ENCODE measurements around the gene F7.
"Not testable (repeated sequence)": the region's sequence is repeated elsewhere in the genome, so short reads cannot be mapped to it uniquely, and the experiment has no call there.

Gene F7

GRCh38 chr13:113073942-113074341 is 31.6 kb upstream of the F7 start:
- FAIRE-seq = no peak

DNA sequence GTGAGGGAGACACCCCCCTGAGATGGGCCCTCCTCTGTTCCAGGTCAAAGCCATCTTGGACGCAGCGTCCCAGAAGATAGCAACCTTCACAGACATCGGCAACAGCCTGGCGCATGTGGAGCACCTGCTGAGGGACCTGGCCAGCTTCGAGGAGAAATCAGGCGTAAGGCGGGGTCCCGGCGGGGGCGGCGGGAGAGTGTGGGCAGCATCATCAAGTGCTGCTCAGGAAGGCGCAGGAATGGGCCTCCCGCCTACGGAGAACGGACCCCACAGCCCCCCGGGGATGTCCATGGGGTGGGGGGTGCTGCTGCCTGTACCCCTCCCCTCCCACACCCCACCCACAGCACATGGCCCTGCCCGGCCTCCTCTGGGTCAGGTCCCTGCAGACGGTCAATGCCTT is 31.2 kb upstream of the F7 start:
- no peak for FAIRE-seq

- FAIRE-seq = no peak
Measured at GRCh38 chr13:113074876-113075275, 30.7 kb upstream of the F7 start.

- FAIRE-seq = no peak
Measured at GRCh38 chr13:113075711-113076110, 29.9 kb upstream of the F7 start.

DNA sequence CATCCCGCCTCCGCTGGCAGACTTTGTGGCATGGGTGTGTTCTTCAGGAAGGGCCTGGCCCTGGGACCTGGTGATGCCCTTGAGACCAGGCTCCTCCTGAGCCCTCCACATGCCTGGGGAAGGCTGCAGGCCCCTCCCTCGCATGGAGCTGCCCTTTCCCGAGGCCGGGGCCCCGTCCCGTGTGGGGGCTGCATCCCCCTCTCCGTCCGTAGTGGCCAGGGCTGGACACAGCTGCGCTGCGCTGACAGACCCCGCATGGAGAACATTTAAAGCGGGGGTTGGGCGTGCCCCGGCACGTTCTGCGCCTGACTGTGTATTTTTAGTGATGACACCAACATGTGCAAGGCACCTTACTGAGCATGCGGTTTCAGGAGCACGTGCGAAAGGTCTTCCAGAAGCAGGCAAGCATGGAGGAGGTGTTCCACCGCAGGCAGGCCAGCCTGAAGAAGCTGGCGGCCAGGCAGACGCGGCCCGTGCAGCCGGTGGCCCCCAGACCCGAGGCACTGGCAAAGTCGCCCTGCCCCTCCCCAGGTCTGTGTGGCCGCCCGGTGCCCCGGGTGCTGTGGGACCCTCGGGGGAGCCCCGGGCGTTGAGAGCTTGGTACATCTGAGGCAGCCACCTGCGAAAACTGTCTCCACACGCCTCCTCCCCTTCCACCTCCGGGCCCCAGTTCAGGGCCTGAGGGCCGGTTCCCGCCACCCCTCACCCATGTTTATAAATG is 28.8 kb upstream of the F7 start:
- no peak for FAIRE-seq

GRCh38 chr13:113077566-113077952 is 28.0 kb upstream of the F7 start:
- no peak for FAIRE-seq

DNA sequence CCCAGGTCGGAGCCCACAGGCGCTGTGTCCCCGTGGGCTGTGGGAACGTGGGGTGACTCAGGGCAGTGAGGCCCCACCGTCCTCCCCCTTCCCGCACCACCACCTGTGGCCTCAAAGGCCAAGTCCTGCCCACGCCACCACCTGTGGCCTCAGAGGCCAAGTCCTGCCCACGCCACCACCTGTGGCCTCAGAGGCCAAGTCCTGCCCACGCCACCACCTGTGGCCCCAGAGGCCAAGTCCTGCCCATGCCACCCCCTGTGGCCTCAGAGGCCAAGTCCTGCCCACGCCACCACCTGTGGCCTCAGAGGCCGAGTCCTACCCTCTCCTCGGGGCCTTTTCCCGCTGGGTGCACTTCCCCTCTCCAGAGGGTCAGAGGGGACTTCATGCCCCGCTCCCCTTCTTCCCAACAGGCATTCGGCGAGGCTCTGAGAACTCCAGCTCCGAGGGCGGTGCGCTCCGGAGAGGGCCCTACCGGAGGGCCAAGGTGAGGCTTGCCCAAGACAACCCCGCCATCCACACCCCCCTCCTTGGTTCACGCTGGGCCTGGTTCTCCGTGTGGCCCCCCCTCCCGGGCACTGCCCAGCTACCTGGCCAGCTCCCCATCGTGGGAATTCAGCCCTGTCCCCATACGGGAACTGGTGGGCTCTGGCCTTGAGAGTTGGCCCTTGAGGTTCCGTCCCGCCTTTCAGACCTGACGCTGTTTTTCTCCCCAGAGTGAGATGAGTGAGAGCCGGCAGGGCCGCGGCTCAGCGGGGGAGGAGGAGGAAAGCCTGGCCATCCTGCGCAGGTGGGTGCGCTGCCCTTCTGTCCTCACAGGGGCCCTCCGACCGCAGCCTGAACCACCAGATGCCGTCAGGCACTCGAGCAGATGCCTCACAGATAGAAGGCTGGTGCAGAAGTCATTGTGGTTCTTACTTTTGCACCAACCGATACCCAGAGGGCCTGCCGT is 27.4 kb upstream of the F7 start:
- FAIRE-seq = no peak

GRCh38 chr13:113078902-113079780 is 26.4 kb upstream of the F7 start:
- no peak for FAIRE-seq

DNA sequence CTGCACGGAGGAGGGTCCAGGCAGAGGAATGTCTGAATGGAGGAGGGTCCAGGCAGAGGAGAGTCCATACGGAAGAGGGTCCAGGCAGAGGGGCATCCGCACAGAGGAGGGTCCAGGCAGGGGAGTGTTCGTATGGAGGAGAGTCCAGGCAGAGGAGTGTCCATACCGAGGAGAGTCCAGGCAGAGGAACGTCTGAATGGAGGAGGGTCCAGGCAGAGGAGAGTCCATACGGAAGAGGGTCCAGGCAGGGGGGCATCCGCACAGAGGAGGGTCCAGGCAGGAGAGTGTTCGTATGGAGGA is 25.9 kb upstream of the F7 start:
- not testable (repeated sequence) for FAIRE-seq

DNA sequence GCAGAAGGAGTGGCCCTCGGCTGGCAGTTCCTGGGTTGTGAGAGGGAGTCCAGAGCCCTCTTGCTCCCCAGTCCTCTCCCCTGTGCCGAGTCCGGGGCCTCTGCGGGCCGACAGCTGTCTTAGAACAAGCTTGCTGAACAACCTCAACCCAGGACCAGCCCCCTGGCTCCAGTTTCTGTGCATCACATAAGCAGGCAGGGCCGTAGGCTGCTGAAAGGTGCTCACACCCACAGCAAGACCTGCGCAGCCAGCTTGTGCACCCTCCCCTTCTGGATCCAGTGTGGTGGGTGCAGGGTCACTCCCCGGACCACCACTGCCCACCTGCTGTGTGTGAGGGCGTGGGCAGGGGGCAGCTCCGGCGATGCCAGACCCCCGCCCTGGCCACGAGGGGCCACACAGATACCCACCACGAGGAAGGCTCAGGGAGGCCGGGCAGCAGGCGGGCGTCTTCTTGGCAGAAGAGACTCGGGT is 25.2 kb upstream of the F7 start:
- no peak for FAIRE-seq

DNA sequence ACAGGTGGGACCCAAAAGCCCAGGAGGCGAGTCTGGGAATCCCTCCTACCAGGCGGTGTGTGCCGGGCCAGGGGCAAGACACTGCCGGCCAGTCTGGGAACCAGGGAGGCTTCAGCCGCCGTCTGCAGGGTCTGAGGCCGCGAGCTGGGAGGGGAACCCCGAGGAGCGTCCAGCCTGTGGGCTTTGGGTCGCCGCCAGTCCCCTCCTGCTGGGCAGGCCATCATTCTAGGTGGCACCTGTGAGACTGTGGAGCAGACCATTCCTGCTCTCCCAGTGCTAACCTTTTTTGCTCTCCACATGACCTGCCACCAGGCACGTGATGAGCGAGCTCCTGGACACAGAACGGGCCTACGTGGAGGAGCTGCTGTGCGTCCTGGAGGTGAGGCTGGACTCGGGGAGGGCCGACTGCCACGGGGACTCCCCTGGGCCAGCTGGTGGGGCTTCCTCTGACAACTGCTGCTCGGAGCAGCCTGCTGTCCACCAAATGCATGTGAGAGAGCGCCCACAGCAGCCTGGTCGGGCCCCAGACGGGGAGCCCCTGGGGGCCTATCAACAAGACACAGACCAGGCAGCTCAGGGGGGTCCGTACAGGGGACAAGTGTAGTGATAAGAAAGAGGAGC is 24.6 kb upstream of the F7 start:
- FAIRE-seq = no peak

DNA sequence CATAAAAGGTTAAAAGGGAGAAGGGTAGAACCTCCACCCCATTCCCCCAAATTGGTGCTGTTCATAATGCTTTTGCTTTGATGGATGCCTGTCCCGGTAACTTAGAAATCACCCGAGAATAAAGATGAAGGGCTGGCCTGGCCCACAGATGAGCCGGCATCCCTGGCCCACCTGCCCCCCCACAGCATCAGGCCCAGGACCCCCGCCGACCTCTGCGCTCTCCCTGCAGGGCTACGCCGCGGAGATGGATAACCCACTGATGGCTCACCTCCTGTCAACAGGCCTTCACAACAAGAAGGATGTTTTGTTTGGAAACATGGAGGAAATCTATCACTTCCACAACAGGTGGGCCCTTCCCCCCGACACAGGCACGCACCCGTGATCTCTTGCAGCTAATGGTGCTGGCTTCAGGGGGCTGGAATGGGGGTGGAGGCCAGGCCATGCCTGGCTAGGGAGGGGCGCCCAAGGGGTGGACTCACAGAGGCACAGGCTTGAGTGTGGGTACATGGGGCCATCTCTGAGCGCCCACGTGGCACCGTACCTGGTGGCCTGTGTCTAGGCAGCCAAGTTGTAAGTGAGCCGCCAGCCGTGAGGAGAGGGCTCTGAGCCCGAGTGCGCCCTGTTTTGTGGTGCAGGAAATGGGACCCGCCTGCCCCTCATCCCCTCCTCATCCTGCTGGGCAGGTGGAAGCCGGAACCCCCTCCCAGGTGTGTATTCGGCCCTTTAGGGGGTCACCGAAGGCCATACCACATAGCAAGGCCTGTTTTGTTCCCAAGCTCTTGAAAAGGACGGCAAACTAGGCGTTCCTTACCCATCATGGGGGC is 23.2 kb upstream of the F7 start:
- no peak for FAIRE-seq

DNA sequence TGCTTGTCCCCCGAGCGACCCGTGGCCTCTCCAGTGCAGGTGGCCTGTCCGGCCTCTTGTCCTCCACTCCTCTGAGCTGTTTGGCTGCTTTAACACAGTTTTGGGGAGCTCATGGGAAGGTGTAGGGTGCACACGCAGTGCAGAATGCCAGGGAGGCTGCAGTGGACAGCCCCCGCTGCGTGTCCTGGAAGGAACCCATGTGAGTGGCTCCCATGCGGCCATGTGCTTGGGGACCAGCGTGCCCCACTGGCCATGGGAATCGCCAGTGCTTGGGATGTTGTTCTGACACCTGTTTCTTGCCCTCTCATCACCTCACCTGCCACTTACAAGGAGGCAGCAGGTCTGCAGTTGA is 22.6 kb upstream of the F7 start:
- FAIRE-seq = no peak

- no peak for FAIRE-seq
Measured at GRCh38 chr13:113083402-113084061, 22.1 kb upstream of the F7 start.

- FAIRE-seq = no peak
Measured at GRCh38 chr13:113084094-113084942, 21.3 kb upstream of the F7 start.

- no peak for FAIRE-seq
Measured at GRCh38 chr13:113084943-113085540, 20.5 kb upstream of the F7 start.

DNA sequence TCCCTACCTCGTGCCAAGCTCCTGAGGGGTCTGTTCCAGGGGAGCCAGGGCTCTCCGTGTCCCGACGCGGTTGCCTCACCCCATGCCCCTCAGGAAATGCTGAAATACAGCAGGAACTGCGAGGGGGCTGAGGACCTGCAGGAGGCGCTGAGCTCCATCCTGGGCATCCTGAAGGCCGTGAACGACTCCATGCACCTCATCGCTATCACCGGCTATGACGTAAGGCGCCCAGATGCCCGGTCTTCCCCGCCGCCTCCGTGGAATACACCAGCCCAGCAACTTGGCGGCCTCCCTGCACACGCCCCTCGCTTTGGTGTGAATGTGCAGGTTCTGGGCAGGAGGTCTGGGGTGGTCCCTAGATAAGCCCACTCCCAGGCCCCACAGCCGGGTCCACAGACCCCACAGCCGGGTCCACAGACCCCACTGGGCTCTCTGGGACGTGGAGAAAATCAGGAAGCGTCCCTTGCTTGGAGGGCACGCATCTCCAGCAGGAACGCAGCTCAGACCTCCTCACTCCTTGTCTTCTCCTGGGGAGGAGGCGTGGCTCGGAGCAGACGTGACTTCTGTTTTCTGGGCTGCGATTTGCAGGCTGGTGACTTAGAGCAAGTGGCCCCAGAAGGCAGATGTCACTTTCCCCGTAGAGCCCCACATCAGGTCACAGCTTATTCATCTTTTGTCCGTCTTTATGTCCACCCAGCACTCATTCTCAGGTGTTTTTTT is 19.4 kb upstream of the F7 start:
- no peak for FAIRE-seq

DNA sequence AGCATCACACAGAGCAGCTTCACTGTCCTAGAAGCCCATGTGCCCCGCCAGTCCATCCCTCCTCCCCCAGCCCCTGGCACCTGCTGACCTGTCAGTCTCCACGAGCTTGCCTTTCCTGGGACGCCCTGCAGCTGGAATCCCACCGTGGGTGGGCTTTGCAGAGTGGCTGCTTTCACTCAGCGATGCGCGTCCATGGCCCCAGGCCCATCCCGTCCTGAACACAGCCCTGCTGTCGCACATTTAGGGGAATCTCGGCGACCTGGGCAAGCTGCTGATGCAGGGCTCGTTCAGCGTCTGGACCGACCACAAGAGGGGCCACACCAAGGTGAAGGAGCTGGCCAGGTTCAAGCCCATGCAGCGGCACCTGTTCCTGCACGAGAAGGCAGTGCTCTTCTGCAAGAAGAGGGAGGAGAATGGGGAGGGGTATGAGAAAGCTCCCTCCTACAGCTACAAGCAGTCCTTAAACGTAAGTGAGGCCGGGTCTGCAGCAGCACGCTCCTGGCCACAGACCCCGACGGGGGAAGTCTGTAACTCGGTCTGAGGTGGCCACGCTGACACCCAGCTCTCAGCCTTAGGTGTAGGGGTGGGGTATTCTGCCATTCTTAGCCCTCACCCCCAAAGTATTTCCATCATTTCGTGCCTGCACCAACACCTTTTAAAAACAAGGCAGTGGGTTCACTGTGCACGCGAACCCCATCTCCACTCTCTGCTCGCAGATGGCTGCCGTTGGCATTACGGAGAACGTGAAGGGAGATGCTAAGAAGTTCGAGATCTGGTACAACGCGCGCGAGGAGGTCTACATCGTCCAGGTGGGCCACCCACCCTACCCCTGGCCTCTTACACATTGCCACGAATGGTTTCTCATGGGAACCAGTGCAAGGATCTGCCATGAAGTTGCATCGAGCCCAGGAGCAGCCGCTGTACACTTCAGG is 18.3 kb upstream of the F7 start:
- no peak for FAIRE-seq
